ENCODE data around the gene PNLIPRP2. TPM values are rescaled to one million over a fixed set of nuclear protein-coding genes. Genes with fewer than 3 reads are reported as not detected.
A peak's percentile ranks its signal among the peaks of the same experiment; 100 is the strongest.

The PNLIPRP2 gene
- total and polyA plus RNA-seq, 2 of the 8 experiments (the other 6 are each of a cell fraction or from before 2014, with no cell fraction given) = 0.11 TPM; not detected in 1

DNA sequence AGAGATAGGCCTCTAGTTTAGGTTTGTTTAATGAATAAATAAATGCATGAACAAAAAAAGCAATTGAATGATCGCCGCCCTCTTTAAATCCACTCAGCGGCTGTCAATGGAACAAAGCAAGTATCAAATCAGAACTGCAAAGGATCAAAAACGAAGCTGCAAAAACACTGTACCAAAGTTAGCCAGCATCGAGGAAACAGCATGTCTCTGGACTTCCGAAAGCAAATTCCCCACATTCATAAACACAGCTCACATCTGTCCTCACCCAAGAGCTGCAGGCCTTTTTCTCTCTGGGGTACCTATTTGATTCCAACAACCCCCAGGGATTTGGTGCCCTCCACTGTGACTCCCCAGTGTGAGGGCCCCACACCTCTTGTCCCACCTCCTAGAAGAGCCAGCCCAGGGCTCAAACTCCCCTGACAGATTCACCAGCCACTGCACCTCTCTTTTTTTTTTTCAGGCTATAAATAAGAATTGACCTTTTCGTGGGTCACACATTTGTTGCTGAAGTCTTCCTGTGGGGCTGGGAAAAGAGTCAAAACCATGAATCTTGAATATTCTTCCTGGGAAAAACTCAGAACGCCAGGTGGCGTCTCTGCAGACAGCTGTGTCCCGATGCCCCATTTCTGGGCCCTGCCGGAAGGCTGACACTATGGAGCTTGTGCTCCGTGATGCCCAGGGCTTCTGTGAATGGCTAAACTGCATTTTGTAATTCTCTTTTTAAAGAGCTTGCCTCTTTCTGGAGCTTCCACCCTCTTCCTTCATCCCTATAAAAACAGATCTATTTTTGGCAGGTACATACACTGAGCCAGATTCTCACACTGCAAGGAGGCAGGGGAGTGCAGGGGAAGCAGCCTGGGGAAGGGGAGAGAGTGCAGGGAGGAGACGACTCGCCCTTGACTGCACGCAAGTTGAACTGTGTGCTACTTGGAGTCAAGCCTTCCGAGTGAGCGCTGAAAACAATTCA is 69.9 kb downstream of the PNLIPRP2 start:
- peaks cover 4 to 17% (median 8%) of the 10 kb centered on the region in 4 experiments; a peak in 6 of 7 replicates for H3K4me1 ChIP-seq (replicated peaks in 1 of 4; ENCODE audit: control insufficient read depth in 3 of 4, insufficient read depth in 4 of 4, low read length in 3 of 4)
- H2BK20ac ChIP-seq (ENCODE audit: low read length) = 0 out of 2 replicates have a peak overlapping the region, but pooled peaks have one; percentile 3
- no peak overlapping the region; the same call in 1 of the 2 replicates for H2AFZ ChIP-seq (ENCODE audit: low read length)
- no peak overlapping the region for H4K5ac ChIP-seq (ENCODE audit: insufficient read length, low read depth, low read length)
- H3K4ac ChIP-seq (replicated peaks; ENCODE audit: insufficient read length, low read depth, low read length) = no peak overlapping the region
- whole genome bisulfite sequencing, 2 experiments (ENCODE audit: extremely low coverage in 1 of 2, insufficient coverage in 1 of 2, insufficient read length in 1 of 2, insufficient replicate concordance in 2 of 2, low coverage in 1 of 2, low lambda C conversion rate in 2 of 2, missing lambda C conversion rate in 1 of 2) = 59% methylated on average over 17 of the region's 17 CpGs; no CpG with 5 or more reads in 1 of the 2 experiments
- no peaks in the 10 kb centered on the region; a peak in 3 of 7 replicates for H3K27me3 ChIP-seq (replicated peaks in 1 of 4; ENCODE audit: control insufficient read depth in 3 of 4, extremely low read depth in 1 of 4, insufficient read depth in 3 of 4, low read length in 3 of 4)
- no peaks in the 10 kb centered on the region for H4K20me1 ChIP-seq (replicated peaks in 1 of 2; ENCODE audit: control insufficient read depth in 1 of 2, insufficient read depth in 2 of 2, low read length in 2 of 2)
- peak overlapping the region; percentile 6; the same call in 1 of the 2 replicates for H2BK12ac ChIP-seq (ENCODE audit: low read depth, low read length)
- H3K36me3 ChIP-seq (ENCODE audit: control insufficient read depth in 2 of 4, insufficient read depth in 4 of 4, low read length in 3 of 4) = no peaks in the 10 kb centered on the region
- H2AK5ac ChIP-seq (ENCODE audit: low read depth, low read length) = no peak overlapping the region
- peak overlapping the region; percentile 29 to 33; a peak in 2 of 4 replicates for H3K4me2 ChIP-seq (ENCODE audit: insufficient read depth in 1 of 2, low read depth in 2 of 2, low read length in 2 of 2)
- H3K23ac ChIP-seq (ENCODE audit: insufficient read length) = no peak overlapping the region
- DNase-seq (ENCODE audit: low read depth in 1 of 2, low spot score in 2 of 2) = peak in 1 of 2 experiments; percentile 57
- ChIA-PET POLR2A (ENCODE audit: partially characterized antibody) (interaction anchor here (1.0 kb wide), 1 partner anchor 15 kb away, joined by 4 read pairs; no protein-coding TSS in a partner anchor), CTCF (ENCODE audit: partially characterized antibody) (interaction anchor here (0.6 to 12.9 kb wide), 32 partner anchors 9 to 487 kb away, joined by 3 to 223 read pairs (median 4); partner anchors contain the start of gene HSPA12A)
- no peaks in the 10 kb centered on the region for H3K79me1 ChIP-seq (ENCODE audit: low read depth, low read length)
- H3K23me2 ChIP-seq (ENCODE audit: low read depth, low read length) = no peaks in the 10 kb centered on the region
- no peak overlapping the region for H3K14ac ChIP-seq (ENCODE audit: insufficient read length)
- H3K79me2 ChIP-seq (ENCODE audit: control insufficient read depth in 1 of 2, insufficient read depth in 2 of 2, low read length in 2 of 2) = no peaks in the 10 kb centered on the region
- FAIRE-seq = no peak
- no peak overlapping the region for H3K56ac ChIP-seq (replicated peaks; ENCODE audit: insufficient read length, low read depth, low read length)
- no peak overlapping the region for H3K9ac ChIP-seq (replicated peaks in 1 of 4; ENCODE audit: extremely low read depth in 1 of 4, low read depth in 3 of 4, low read length in 3 of 4)
- H4K8ac ChIP-seq (ENCODE audit: extremely low read depth, insufficient read depth, low read length) = no peak overlapping the region
- no peaks in the 10 kb centered on the region for H3K9me3 ChIP-seq (ENCODE audit: insufficient read depth in 2 of 2, low read depth in 1 of 2, low read length in 1 of 2)
- no peak overlapping the region for H2BK120ac ChIP-seq (replicated peaks; ENCODE audit: low read depth, low read length)
- H3K27ac ChIP-seq (ENCODE audit: low read depth, low read length) = no peak overlapping the region
- peak overlapping the region in 3 of 4 experiments; percentile 19 to 33 (median 21); a peak in 2 of 8 replicates for H3K4me3 ChIP-seq (ENCODE audit: extremely low read depth in 1 of 4, insufficient read depth in 2 of 4, low read depth in 3 of 4, low read length in 4 of 4)
- H4K91ac ChIP-seq (replicated peaks; ENCODE audit: insufficient read length, low read length) = no peak overlapping the region
- peak overlapping the region; percentile 15; the same call in 1 of the 2 replicates for H3K18ac ChIP-seq (ENCODE audit: extremely low read depth, low read length)
- H2BK5ac ChIP-seq (ENCODE audit: low read depth, low read length) = no peak overlapping the region
- H2BK15ac ChIP-seq (ENCODE audit: low read length) = no peak overlapping the region
- TF ChIP-seq, protein P1, sequence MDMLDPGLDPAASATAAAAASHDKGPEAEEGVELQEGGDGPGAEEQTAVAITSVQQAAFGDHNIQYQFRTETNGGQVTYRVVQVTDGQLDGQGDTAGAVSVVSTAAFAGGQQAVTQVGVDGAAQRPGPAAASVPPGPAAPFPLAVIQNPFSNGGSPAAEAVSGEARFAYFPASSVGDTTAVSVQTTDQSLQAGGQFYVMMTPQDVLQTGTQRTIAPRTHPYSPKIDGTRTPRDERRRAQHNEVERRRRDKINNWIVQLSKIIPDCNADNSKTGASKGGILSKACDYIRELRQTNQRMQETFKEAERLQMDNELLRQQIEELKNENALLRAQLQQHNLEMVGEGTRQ (IDR thresholded peaks at IDR 0.05; ENCODE audit: low read length) = no peak
- TF ChIP-seq RBBP5 (IDR thresholded peaks at IDR 0.05; ENCODE audit: borderline replicate concordance, low read depth, low read length) (no peak), FOSL1 (IDR thresholded peaks at IDR 0.05; ENCODE audit: insufficient read depth, low read depth, low read length) (no peak), SIX5 (IDR thresholded peaks at IDR 0.05; ENCODE audit: low read depth, low read length) (no peak), CTBP2 (IDR thresholded peaks at IDR 0.05; ENCODE audit: borderline replicate concordance, insufficient read depth, insufficient read length, low read length) (peak; percentile 68), JUND (IDR thresholded peaks at IDR 0.05; ENCODE audit: low read length) (no peak)
- TF ChIP-seq, protein P2, sequence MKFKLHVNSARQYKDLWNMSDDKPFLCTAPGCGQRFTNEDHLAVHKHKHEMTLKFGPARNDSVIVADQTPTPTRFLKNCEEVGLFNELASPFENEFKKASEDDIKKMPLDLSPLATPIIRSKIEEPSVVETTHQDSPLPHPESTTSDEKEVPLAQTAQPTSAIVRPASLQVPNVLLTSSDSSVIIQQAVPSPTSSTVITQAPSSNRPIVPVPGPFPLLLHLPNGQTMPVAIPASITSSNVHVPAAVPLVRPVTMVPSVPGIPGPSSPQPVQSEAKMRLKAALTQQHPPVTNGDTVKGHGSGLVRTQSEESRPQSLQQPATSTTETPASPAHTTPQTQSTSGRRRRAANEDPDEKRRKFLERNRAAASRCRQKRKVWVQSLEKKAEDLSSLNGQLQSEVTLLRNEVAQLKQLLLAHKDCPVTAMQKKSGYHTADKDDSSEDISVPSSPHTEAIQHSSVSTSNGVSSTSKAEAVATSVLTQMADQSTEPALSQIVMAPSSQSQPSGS (IDR thresholded peaks at IDR 0.05; ENCODE audit: low read length) = no peak
